Renal cortex interstitium (tissue), 3 donors: ENCODE measurements around the gene ZNF711. TPM values are rescaled to one million over a fixed set of nuclear protein-coding genes. Genes with fewer than 3 reads are reported as not detected.

Experiments
- polyA plus RNA-seq, 3 donors: library from polyadenylated mRNA; unstranded; fragments of 120-200 nt; gene quantifications; one replicate each; pipeline ENCODE4 v1.2.1, GENCODE V29; 2013; ENCODE audit not compliant: insufficient read length in 3 of 3

The ZNF711 gene
- polyA plus RNA-seq, 3 donors: 69.9 to 86.7 (median 80.0) TPM

Other genes with a start within 250 kb of the ZNF711 start
- gene APOOL, start 240.1 kb upstream of the ZNF711 start, polyA plus RNA-seq: 10 to 100 TPM; 19.3 to 24.4 (median 22.2) TPM
- gene SATL1, start 212 bp upstream of the ZNF711 start, polyA plus RNA-seq: under 1 TPM; 0.39 to 0.56 (median 0.55) TPM
- gene POF1B, start 135.7 kb downstream of the ZNF711 start, polyA plus RNA-seq: under 1 TPM; 0.33 to 0.38 (median 0.34) TPM